Measurements from ENCODE around the gene BAG2.

Gene BAG2

GRCh38 chr6:57147955-57148858 lies 23.9 kb upstream of the BAG2 start:
- no peak for TF ChIP-seq CTCF (conservative IDR thresholded peaks at IDR 0.05; ENCODE audit: control insufficient read depth, insufficient read depth, low read depth, low read length)
- no peak for DNase-seq (ENCODE audit: low read depth)
- no peak overlapping the region for H3K4me3 ChIP-seq (ENCODE audit: control insufficient read depth, low read depth, low read length)

GRCh38 chr6:57158658-57159057 lies 13.5 kb upstream of the BAG2 start:
- TF ChIP-seq CTCF (conservative IDR thresholded peaks at IDR 0.05; ENCODE audit: control insufficient read depth, insufficient read depth, low read depth, low read length) = no peak
- H3K4me3 ChIP-seq (ENCODE audit: control insufficient read depth, low read depth, low read length) = no peak overlapping the region
- DNase-seq (ENCODE audit: low read depth) = peak; percentile 42

- no peak for DNase-seq (ENCODE audit: low read depth)
- TF ChIP-seq CTCF (conservative IDR thresholded peaks at IDR 0.05; ENCODE audit: control insufficient read depth, insufficient read depth, low read depth, low read length) = no peak
- no peak overlapping the region for H3K4me3 ChIP-seq (ENCODE audit: control insufficient read depth, low read depth, low read length)
Measured at GRCh38 chr6:57159127-57159526, 13.0 kb upstream of the BAG2 start.

- TF ChIP-seq CTCF (conservative IDR thresholded peaks at IDR 0.05; ENCODE audit: control insufficient read depth, insufficient read depth, low read depth, low read length) = no peak
- DNase-seq (ENCODE audit: low read depth) = no peak
Measured at GRCh38 chr6:57162028-57162427, 10.1 kb upstream of the BAG2 start.

GRCh38 chr6:57162516-57162915 lies 9.6 kb upstream of the BAG2 start:
- TF ChIP-seq CTCF (conservative IDR thresholded peaks at IDR 0.05; ENCODE audit: control insufficient read depth, insufficient read depth, low read depth, low read length) = no peak
- no peak for DNase-seq (ENCODE audit: low read depth)
- no peak overlapping the region for H3K4me3 ChIP-seq (ENCODE audit: control insufficient read depth, low read depth, low read length)

More at GRCh38 chr6:57162028-57162427, 10.1 kb upstream of the BAG2 start:
- H3K4me3 ChIP-seq (ENCODE audit: control insufficient read depth, low read depth, low read length) = no peak overlapping the region

GRCh38 chr6:57163956-57164355 lies 8.2 kb upstream of the BAG2 start:
- H3K4me3 ChIP-seq (ENCODE audit: control insufficient read depth, low read depth, low read length) = no peak overlapping the region
- no peak for TF ChIP-seq CTCF (conservative IDR thresholded peaks at IDR 0.05; ENCODE audit: control insufficient read depth, insufficient read depth, low read depth, low read length)
- no peak for DNase-seq (ENCODE audit: low read depth)
